IgD-negative memory B cell (primary cell): ENCODE measurements around the gene HHAT. TPM values are rescaled to one million over a fixed set of nuclear protein-coding genes. Genes with fewer than 3 reads are reported as not detected.

Experiments used
- H3K27ac Mint-ChIP-seq, 3 donors: one replicate each; pipeline ENCODE4 v1.8.0; 2020 to 2022; ENCODE audit warnings: mild to moderate bottlenecking in 3 of 3, mixed read lengths in 3 of 3, moderate library complexity in 1 of 3
- H3K27me3 Mint-ChIP-seq: one replicate; pipeline ENCODE4 v1.8.0; 2021; ENCODE audit warnings: mixed read lengths
- H3K36me3 Mint-ChIP-seq: one replicate; pipeline ENCODE4 v1.8.0; 2020; ENCODE audit warnings: mild to moderate bottlenecking, mixed read lengths
- H3K4me1 Mint-ChIP-seq, 3 donors: one replicate each; pipeline ENCODE4 v1.8.0; 2020 to 2022; ENCODE audit warnings: mixed read lengths in 3 of 3, mild to moderate bottlenecking in 1 of 3
- H3K4me3 Mint-ChIP-seq, 4 donors: one replicate each; pipeline ENCODE4 v1.8.0; 2020 to 2022; ENCODE audit warnings: mild to moderate bottlenecking in 4 of 4, mixed read lengths in 4 of 4, moderate library complexity in 3 of 4
- H3K9me3 Mint-ChIP-seq, 3 donors: one replicate each; pipeline ENCODE4 v1.8.0; 2020 to 2021; ENCODE audit warnings: mixed read lengths in 3 of 3, mild to moderate bottlenecking in 1 of 3
- polyA plus RNA-seq: library from polyadenylated mRNA; unstranded; fragments of 300-500 nt; fragmentation: Illumina TruSeq; gene quantifications from one replicate; pipeline ENCODE4 v1.2.3, GENCODE V29; 2021

HHAT gene
- polyA plus RNA-seq, 1 donor from 2014 or later = 6.3 TPM

- H3K27me3 Mint-ChIP-seq = peaks cover 1% of the 10 kb centered on the region
Observed at GRCh38 chr1:210700511-210700910, 371.8 kb downstream of the HHAT start.

GRCh38 chr1:210702506-210702905 lies 373.8 kb downstream of the HHAT start:
- Mint-ChIP-seq H3K4me1 (peaks cover 0 to 5% (median 4%) of the 10 kb centered on the region in 3 donors), H3K27me3 (no peaks in the 10 kb centered on the region), H3K4me3 (no peak overlapping the region), H3K36me3 (peaks cover 3% of the 10 kb centered on the region), H3K27ac (peak overlapping the region in 1 of 3 donors; percentile 26), H3K9me3 (no peaks in the 10 kb centered on the region)

More at GRCh38 chr1:210700511-210700910, 371.8 kb downstream of the HHAT start:
- Mint-ChIP-seq H3K27ac (no peak overlapping the region), H3K36me3 (peaks cover 1% of the 10 kb centered on the region), H3K9me3 (no peaks in the 10 kb centered on the region), H3K4me3 (no peak overlapping the region), H3K4me1 (peaks cover 0 to 2% (median under 1%) of the 10 kb centered on the region in 3 donors)

- no peaks in the 10 kb centered on the region for H3K27me3 Mint-ChIP-seq
- H3K4me1 Mint-ChIP-seq = peaks cover 0 to 5% (median 4%) of the 10 kb centered on the region in 3 donors
- H3K9me3 Mint-ChIP-seq = no peaks in the 10 kb centered on the region
- no peak overlapping the region for H3K4me3 Mint-ChIP-seq
- no peak overlapping the region for H3K27ac Mint-ChIP-seq
- peaks cover 3% of the 10 kb centered on the region for H3K36me3 Mint-ChIP-seq
Observed at GRCh38 chr1:210703593-210703992, 374.9 kb downstream of the HHAT start.

- Mint-ChIP-seq H3K27me3 (no peaks in the 10 kb centered on the region), H3K9me3 (no peaks in the 10 kb centered on the region)
Observed at GRCh38 chr1:210705086-210705485, 376.4 kb downstream of the HHAT start.

GRCh38 chr1:210706246-210706645 lies 377.5 kb downstream of the HHAT start:
- no peaks in the 10 kb centered on the region for H3K9me3 Mint-ChIP-seq

More at GRCh38 chr1:210705086-210705485, 376.4 kb downstream of the HHAT start:
- H3K4me3 Mint-ChIP-seq = no peak overlapping the region
- H3K36me3 Mint-ChIP-seq = peaks cover 3% of the 10 kb centered on the region
- H3K4me1 Mint-ChIP-seq = peaks cover 0 to 5% (median 4%) of the 10 kb centered on the region in 3 donors
- no peak overlapping the region for H3K27ac Mint-ChIP-seq

GRCh38 chr1:210707300-210708240 lies 378.9 kb downstream of the HHAT start:
- Mint-ChIP-seq H3K27ac (no peak overlapping the region), H3K27me3 (no peaks in the 10 kb centered on the region), H3K36me3 (peaks cover 6% of the 10 kb centered on the region), H3K9me3 (no peaks in the 10 kb centered on the region), H3K4me3 (no peak overlapping the region), H3K4me1 (peaks cover 0 to 5% (median 4%) of the 10 kb centered on the region in 3 donors)

More at GRCh38 chr1:210706246-210706645, 377.5 kb downstream of the HHAT start:
- Mint-ChIP-seq H3K27me3 (no peaks in the 10 kb centered on the region), H3K4me1 (peaks cover 0 to 5% (median 4%) of the 10 kb centered on the region in 3 donors), H3K27ac (peak overlapping the region in 1 of 3 donors; percentile 29), H3K36me3 (peaks cover 3% of the 10 kb centered on the region), H3K4me3 (no peak overlapping the region)

GRCh38 chr1:210709701-210710100 lies 381.0 kb downstream of the HHAT start:
- no peak overlapping the region for H3K4me3 Mint-ChIP-seq
- peaks cover 4% of the 10 kb centered on the region for H3K36me3 Mint-ChIP-seq
- H3K27ac Mint-ChIP-seq = no peak overlapping the region
- peaks cover 0 to 5% (median 4%) of the 10 kb centered on the region in 3 donors for H3K4me1 Mint-ChIP-seq
- no peaks in the 10 kb centered on the region for H3K9me3 Mint-ChIP-seq
- no peaks in the 10 kb centered on the region for H3K27me3 Mint-ChIP-seq

GRCh38 chr1:210711825-210712612 lies 383.3 kb downstream of the HHAT start:
- H3K9me3 Mint-ChIP-seq = no peaks in the 10 kb centered on the region
- no peaks in the 10 kb centered on the region for H3K4me1 Mint-ChIP-seq
- H3K4me3 Mint-ChIP-seq = no peak overlapping the region
- peaks cover 3% of the 10 kb centered on the region for H3K36me3 Mint-ChIP-seq
- peak overlapping the region in 1 of 3 donors; percentile 63 for H3K27ac Mint-ChIP-seq
- no peaks in the 10 kb centered on the region for H3K27me3 Mint-ChIP-seq

GRCh38 chr1:210715072-210715471 lies 386.4 kb downstream of the HHAT start:
- H3K36me3 Mint-ChIP-seq = peaks cover 3% of the 10 kb centered on the region
- no peak overlapping the region for H3K4me3 Mint-ChIP-seq
- H3K27ac Mint-ChIP-seq = no peak overlapping the region
- no peaks in the 10 kb centered on the region for H3K4me1 Mint-ChIP-seq
- no peaks in the 10 kb centered on the region for H3K9me3 Mint-ChIP-seq
- no peaks in the 10 kb centered on the region for H3K27me3 Mint-ChIP-seq

- H3K4me3 Mint-ChIP-seq = no peak overlapping the region
- H3K4me1 Mint-ChIP-seq = no peaks in the 10 kb centered on the region
- no peaks in the 10 kb centered on the region for H3K36me3 Mint-ChIP-seq
- H3K27ac Mint-ChIP-seq = no peak overlapping the region
- H3K27me3 Mint-ChIP-seq = peaks cover 6% of the 10 kb centered on the region
- H3K9me3 Mint-ChIP-seq = peaks cover 0 to 2% (median 0%) of the 10 kb centered on the region in 3 donors
Observed at GRCh38 chr1:210722410-210723081, 393.8 kb downstream of the HHAT start.

- H3K9me3 Mint-ChIP-seq = peaks cover 0 to 2% (median 0%) of the 10 kb centered on the region in 3 donors
- no peak overlapping the region for H3K4me3 Mint-ChIP-seq
- no peak overlapping the region for H3K27ac Mint-ChIP-seq
Observed at GRCh38 chr1:210723646-210724045, 394.9 kb downstream of the HHAT start.

GRCh38 chr1:210724768-210725167 lies 396.1 kb downstream of the HHAT start:
- peaks cover 0 to 2% (median 0%) of the 10 kb centered on the region in 3 donors for H3K9me3 Mint-ChIP-seq

More at GRCh38 chr1:210723646-210724045, 394.9 kb downstream of the HHAT start:
- no peaks in the 10 kb centered on the region for H3K4me1 Mint-ChIP-seq
- peaks cover 6% of the 10 kb centered on the region for H3K27me3 Mint-ChIP-seq
- H3K36me3 Mint-ChIP-seq = no peaks in the 10 kb centered on the region

More at GRCh38 chr1:210724768-210725167, 396.1 kb downstream of the HHAT start:
- Mint-ChIP-seq H3K4me3 (no peak overlapping the region), H3K27me3 (peaks cover 6% of the 10 kb centered on the region), H3K36me3 (no peaks in the 10 kb centered on the region), H3K4me1 (no peaks in the 10 kb centered on the region), H3K27ac (no peak overlapping the region)
